HEK293 (cell line): ENCODE measurements around the gene BUB3.

ENCODE experiments used
- FEZF1 ChIP-seq: fragments of 450-650 bp; formaldehyde crosslinking; IDR thresholded peaks from 2 replicates; pipeline ENCODE4 v1.5.1; 2016; ENCODE audit warnings: missing biosample characterization, missing genetic modification characterization
- KLF10 ChIP-seq: fragments of 450-650 bp; IDR thresholded peaks from 2 replicates; pipeline ENCODE4 v1.5.1; 2018; ENCODE audit warnings: missing biosample characterization, mild to moderate bottlenecking, missing genetic modification characterization
- OSR2 ChIP-seq: fragments of 450-650 bp; formaldehyde crosslinking; IDR thresholded peaks from 2 replicates; pipeline ENCODE4 v1.5.1; 2016; ENCODE audit warnings: missing biosample characterization, missing genetic modification characterization
- SP2 ChIP-seq: fragments of 450-650 bp; formaldehyde crosslinking; IDR thresholded peaks from 2 replicates; pipeline ENCODE4 v1.5.1; 2016; ENCODE audit warnings: missing biosample characterization, missing genetic modification characterization
- ZBTB48 ChIP-seq: fragments of 450-650 bp; formaldehyde crosslinking; IDR thresholded peaks from 2 replicates; pipeline ENCODE4 v1.5.1; 2016; ENCODE audit warnings: missing biosample characterization, missing genetic modification characterization
- ZBTB49 ChIP-seq: fragments of 450-650 bp; formaldehyde crosslinking; IDR thresholded peaks from 2 replicates; pipeline ENCODE4 v1.5.1; 2016; ENCODE audit warnings: missing biosample characterization, missing genetic modification characterization, low read depth
- ZEB2 ChIP-seq: fragments of 450-650 bp; formaldehyde crosslinking; IDR thresholded peaks from 2 replicates; pipeline ENCODE4 v1.5.1; 2016; ENCODE audit warnings: missing biosample characterization, missing genetic modification characterization
- ZFHX2 ChIP-seq: fragments of 450-650 bp; formaldehyde crosslinking; conservative IDR thresholded peaks from 2 replicates; pipeline ENCODE4 v1.5.1; 2016; ENCODE audit warnings: missing biosample characterization, missing genetic modification characterization
- ZFP69B ChIP-seq: fragments of 450-650 bp; formaldehyde crosslinking; IDR thresholded peaks from 2 replicates; pipeline ENCODE4 v1.5.1; 2016; ENCODE audit warnings: missing biosample characterization, missing genetic modification characterization
- ZNF114 ChIP-seq: fragments of 450-650 bp; formaldehyde crosslinking; IDR thresholded peaks from 2 replicates; pipeline ENCODE4 v1.5.0; 2017; ENCODE audit warnings: missing biosample characterization, missing genetic modification characterization
- ZNF140 ChIP-seq: fragments of 450-650 bp; formaldehyde crosslinking; IDR thresholded peaks from 2 replicates; pipeline ENCODE4 v1.5.1; 2016; ENCODE audit warnings: missing biosample characterization, missing genetic modification characterization
- ZNF157 ChIP-seq: fragments of 450-650 bp; formaldehyde crosslinking; IDR thresholded peaks from 2 replicates; pipeline ENCODE4 v1.5.1; 2016; ENCODE audit warnings: missing biosample characterization, missing genetic modification characterization
- ZNF169 ChIP-seq: fragments of 450-650 bp; formaldehyde crosslinking; IDR thresholded peaks from 2 replicates; pipeline ENCODE4 v1.5.1; 2016; ENCODE audit warnings: missing biosample characterization, missing genetic modification characterization
- ZNF18 ChIP-seq: fragments of 450-650 bp; formaldehyde crosslinking; IDR thresholded peaks from 2 replicates; pipeline ENCODE4 v1.5.1; 2016; ENCODE audit warnings: missing biosample characterization, missing genetic modification characterization
- ZNF221 ChIP-seq: fragments of 450-650 bp; formaldehyde crosslinking; IDR thresholded peaks from 2 replicates; pipeline ENCODE4 v1.5.1; 2017; ENCODE audit warnings: missing biosample characterization, missing genetic modification characterization, borderline replicate concordance
- ZNF266 ChIP-seq: fragments of 450-650 bp; formaldehyde crosslinking; IDR thresholded peaks from 2 replicates; pipeline ENCODE4 v1.5.1; 2016; ENCODE audit warnings: missing biosample characterization, missing genetic modification characterization, low read depth
- ZNF423 ChIP-seq: fragments of 450-650 bp; formaldehyde crosslinking; IDR thresholded peaks from 2 replicates; pipeline ENCODE4 v1.5.1; 2016; ENCODE audit warnings: missing biosample characterization, missing genetic modification characterization
- ZNF48 ChIP-seq: fragments of 450-650 bp; formaldehyde crosslinking; IDR thresholded peaks from 2 replicates; pipeline ENCODE4 v1.5.1; 2016; ENCODE audit warnings: missing biosample characterization, missing genetic modification characterization
- ZNF529 ChIP-seq: fragments of 450-650 bp; formaldehyde crosslinking; IDR thresholded peaks from 2 replicates; pipeline ENCODE4 v1.5.1; 2017; ENCODE audit warnings: missing genetic modification characterization, missing biosample characterization; ENCODE audit not compliant: insufficient replicate concordance
- ZNF600 ChIP-seq: fragments of 450-650 bp; formaldehyde crosslinking; IDR thresholded peaks from 2 replicates; pipeline ENCODE4 v1.5.1; 2016; ENCODE audit warnings: missing biosample characterization, missing genetic modification characterization
- ZNF624 ChIP-seq: fragments of 450-650 bp; formaldehyde crosslinking; IDR thresholded peaks from 2 replicates; pipeline ENCODE4 v1.5.1; 2017; ENCODE audit warnings: missing biosample characterization, missing genetic modification characterization
- ZNF629 ChIP-seq: fragments of 450-650 bp; formaldehyde crosslinking; IDR thresholded peaks from 2 replicates; pipeline ENCODE4 v1.5.1; 2017; ENCODE audit warnings: missing biosample characterization, missing genetic modification characterization
- ZNF768 ChIP-seq: fragments of 450-650 bp; formaldehyde crosslinking; IDR thresholded peaks from 2 replicates; pipeline ENCODE4 v1.5.1; 2018; ENCODE audit warnings: missing biosample characterization, mild to moderate bottlenecking, missing genetic modification characterization
- TF ChIP-seq, protein P1 (sequence below): fragments of 450-650 bp; formaldehyde crosslinking; IDR thresholded peaks from 2 replicates; pipeline ENCODE4 v1.5.1; 2016; ENCODE audit warnings: missing biosample characterization, missing genetic modification characterization
- TF ChIP-seq, protein P2 (sequence below): fragments of 450-650 bp; formaldehyde crosslinking; IDR thresholded peaks from 2 replicates; pipeline ENCODE4 v1.5.1; 2016; ENCODE audit warnings: missing biosample characterization, missing genetic modification characterization
- TF ChIP-seq, protein P3 (sequence below): fragments of 450-650 bp; formaldehyde crosslinking; IDR thresholded peaks from 2 replicates; pipeline ENCODE4 v1.5.1; 2016; ENCODE audit warnings: missing biosample characterization, missing genetic modification characterization
- TF ChIP-seq, protein P4 (sequence below): fragments of 450-650 bp; formaldehyde crosslinking; IDR thresholded peaks from 2 replicates; pipeline ENCODE4 v1.5.1; 2017; ENCODE audit warnings: missing biosample characterization, missing genetic modification characterization
- TF ChIP-seq, protein P5 (sequence below): fragments of 450-650 bp; formaldehyde crosslinking; IDR thresholded peaks from 2 replicates; pipeline ENCODE4 v1.5.1; 2017; ENCODE audit warnings: missing biosample characterization, missing genetic modification characterization

Gene BUB3

DNA sequence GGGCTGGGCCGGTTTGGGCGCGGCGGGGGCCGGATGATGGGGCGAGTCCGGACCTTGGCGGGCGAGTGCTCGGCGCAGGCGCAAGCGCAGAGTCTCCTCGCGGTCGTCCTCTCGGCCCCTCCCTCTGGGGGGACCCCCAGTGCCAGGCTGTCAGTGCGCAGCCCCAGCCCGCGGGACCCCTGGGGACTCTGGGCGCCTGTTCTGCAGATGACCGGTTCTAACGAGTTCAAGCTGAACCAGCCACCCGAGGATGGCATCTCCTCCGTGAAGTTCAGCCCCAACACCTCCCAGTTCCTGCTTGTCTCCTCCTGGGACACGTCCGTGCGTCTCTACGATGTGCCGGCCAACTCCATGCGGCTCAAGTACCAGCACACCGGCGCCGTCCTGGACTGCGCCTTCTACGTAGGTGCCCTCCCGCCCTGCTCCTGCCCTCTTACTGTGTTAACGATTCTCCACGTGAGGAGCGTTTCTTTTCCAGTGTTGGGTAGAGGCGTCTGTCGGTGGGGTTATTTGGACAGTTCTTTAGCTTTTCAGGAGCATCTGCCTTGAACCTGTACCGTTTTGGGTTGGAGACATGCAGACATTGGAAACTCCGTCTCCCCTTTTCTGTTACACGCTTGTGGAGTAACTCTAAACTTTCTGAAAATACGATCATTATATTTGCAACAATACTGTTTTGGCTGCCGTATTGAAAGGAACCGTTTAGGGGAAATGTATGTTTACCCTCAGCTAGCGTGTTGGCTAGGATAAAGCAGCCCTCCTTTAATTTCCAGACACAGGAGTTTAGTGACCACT, 706 bp downstream of the BUB3 start (continued):
- TF ChIP-seq, protein P1, sequence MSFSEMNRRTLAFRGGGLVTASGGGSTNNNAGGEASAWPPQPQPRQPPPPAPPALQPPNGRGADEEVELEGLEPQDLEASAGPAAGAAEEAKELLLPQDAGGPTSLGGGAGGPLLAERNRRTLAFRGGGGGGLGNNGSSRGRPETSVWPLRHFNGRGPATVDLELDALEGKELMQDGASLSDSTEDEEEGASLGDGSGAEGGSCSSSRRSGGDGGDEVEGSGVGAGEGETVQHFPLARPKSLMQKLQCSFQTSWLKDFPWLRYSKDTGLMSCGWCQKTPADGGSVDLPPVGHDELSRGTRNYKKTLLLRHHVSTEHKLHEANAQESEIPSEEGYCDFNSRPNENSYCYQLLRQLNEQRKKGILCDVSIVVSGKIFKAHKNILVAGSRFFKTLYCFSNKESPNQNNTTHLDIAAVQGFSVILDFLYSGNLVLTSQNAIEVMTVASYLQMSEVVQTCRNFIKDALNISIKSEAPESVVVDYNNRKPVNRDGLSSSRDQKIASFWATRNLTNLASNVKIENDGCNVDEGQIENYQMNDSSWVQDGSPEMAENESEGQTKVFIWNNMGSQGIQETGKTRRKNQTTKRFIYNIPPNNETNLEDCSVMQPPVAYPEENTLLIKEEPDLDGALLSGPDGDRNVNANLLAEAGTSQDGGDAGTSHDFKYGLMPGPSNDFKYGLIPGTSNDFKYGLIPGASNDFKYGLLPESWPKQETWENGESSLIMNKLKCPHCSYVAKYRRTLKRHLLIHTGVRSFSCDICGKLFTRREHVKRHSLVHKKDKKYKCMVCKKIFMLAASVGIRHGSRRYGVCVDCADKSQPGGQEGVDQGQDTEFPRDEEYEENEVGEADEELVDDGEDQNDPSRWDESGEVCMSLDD (tag by site-specific recombination): peak; percentile 71
- no peak for TF ChIP-seq ZNF157
- TF ChIP-seq ZNF48 (tag by site-specific recombination): no peak
- TF ChIP-seq ZNF529 (tag by site-specific recombination): no peak
- peak; percentile 40; the same call in 1 of the 2 replicates for TF ChIP-seq ZNF423 (tag by site-specific recombination)
- TF ChIP-seq ZNF600 (tag by site-specific recombination): peak; percentile 93
- TF ChIP-seq ZNF140 (tag by site-specific recombination): no peak
- TF ChIP-seq, protein P2, sequence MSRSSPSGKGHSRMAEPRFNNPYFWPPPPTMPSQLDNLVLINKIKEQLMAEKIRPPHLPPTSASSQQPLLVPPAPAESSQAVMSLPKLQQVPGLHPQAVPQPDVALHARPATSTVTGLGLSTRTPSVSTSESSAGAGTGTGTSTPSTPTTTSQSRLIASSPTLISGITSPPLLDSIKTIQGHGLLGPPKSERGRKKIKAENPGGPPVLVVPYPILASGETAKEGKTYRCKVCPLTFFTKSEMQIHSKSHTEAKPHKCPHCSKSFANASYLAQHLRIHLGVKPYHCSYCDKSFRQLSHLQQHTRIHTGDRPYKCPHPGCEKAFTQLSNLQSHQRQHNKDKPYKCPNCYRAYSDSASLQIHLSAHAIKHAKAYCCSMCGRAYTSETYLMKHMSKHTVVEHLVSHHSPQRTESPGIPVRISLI (tag by site-specific recombination): no peak
- no peak for TF ChIP-seq ZNF629 (tag by site-specific recombination)
- TF ChIP-seq SP2 (tag by site-specific recombination): no peak
- TF ChIP-seq, protein P3, sequence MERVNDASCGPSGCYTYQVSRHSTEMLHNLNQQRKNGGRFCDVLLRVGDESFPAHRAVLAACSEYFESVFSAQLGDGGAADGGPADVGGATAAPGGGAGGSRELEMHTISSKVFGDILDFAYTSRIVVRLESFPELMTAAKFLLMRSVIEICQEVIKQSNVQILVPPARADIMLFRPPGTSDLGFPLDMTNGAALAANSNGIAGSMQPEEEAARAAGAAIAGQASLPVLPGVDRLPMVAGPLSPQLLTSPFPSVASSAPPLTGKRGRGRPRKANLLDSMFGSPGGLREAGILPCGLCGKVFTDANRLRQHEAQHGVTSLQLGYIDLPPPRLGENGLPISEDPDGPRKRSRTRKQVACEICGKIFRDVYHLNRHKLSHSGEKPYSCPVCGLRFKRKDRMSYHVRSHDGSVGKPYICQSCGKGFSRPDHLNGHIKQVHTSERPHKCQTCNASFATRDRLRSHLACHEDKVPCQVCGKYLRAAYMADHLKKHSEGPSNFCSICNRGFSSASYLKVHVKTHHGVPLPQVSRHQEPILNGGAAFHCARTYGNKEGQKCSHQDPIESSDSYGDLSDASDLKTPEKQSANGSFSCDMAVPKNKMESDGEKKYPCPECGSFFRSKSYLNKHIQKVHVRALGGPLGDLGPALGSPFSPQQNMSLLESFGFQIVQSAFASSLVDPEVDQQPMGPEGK (tag by site-specific recombination): peak; percentile 94
- TF ChIP-seq ZNF221 (tag by site-specific recombination): no peak
- TF ChIP-seq FEZF1 (tag by site-specific recombination): no peak
- TF ChIP-seq ZBTB48 (tag by site-specific recombination): peak; percentile 49; the same call in 1 of the 2 replicates
- TF ChIP-seq, protein P4, sequence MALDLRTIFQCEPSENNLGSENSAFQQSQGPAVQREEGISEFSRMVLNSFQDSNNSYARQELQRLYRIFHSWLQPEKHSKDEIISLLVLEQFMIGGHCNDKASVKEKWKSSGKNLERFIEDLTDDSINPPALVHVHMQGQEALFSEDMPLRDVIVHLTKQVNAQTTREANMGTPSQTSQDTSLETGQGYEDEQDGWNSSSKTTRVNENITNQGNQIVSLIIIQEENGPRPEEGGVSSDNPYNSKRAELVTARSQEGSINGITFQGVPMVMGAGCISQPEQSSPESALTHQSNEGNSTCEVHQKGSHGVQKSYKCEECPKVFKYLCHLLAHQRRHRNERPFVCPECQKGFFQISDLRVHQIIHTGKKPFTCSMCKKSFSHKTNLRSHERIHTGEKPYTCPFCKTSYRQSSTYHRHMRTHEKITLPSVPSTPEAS: no peak
- TF ChIP-seq ZNF114 (tag by site-specific recombination): no peak
- no peak for TF ChIP-seq ZFP69B
- TF ChIP-seq ZNF624 (tag by site-specific recombination): no peak
- TF ChIP-seq, protein P5, sequence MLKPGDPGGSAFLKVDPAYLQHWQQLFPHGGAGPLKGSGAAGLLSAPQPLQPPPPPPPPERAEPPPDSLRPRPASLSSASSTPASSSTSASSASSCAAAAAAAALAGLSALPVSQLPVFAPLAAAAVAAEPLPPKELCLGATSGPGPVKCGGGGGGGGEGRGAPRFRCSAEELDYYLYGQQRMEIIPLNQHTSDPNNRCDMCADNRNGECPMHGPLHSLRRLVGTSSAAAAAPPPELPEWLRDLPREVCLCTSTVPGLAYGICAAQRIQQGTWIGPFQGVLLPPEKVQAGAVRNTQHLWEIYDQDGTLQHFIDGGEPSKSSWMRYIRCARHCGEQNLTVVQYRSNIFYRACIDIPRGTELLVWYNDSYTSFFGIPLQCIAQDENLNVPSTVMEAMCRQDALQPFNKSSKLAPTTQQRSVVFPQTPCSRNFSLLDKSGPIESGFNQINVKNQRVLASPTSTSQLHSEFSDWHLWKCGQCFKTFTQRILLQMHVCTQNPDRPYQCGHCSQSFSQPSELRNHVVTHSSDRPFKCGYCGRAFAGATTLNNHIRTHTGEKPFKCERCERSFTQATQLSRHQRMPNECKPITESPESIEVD (tag by site-specific recombination): no peak
- no peak for TF ChIP-seq OSR2 (tag by site-specific recombination)
- TF ChIP-seq ZNF768 (tag by site-specific recombination): no peak
- no peak for TF ChIP-seq ZBTB49 (tag by site-specific recombination)
- TF ChIP-seq ZNF169 (tag by site-specific recombination): no peak
- TF ChIP-seq KLF10 (tag by site-specific recombination): no peak
- TF ChIP-seq ZNF266 (tag by site-specific recombination): no peak
- TF ChIP-seq ZFHX2 (tag by site-specific recombination): no peak
- TF ChIP-seq ZEB2 (tag by site-specific recombination): no peak
- no peak for TF ChIP-seq ZNF18 (tag by site-specific recombination)
